H1 (cell line): ENCODE measurements around the gene TMEM9B. TPM values are rescaled to one million over a fixed set of nuclear protein-coding genes. Genes with fewer than 3 reads are reported as not detected.

Experiments
- CTCF ChIA-PET: fragments of 300-600 bp; sonication (Branson Sonifier 250); formaldehyde crosslinking; loops from one replicate; lab custom pipeline; 2021; ENCODE audit not compliant: partially characterized antibody; lab: Charles Lee
- POLR2A ChIA-PET: fragments of 300-600 bp; sonication (Branson Sonifier 250); formaldehyde crosslinking; loops from one replicate; lab custom pipeline; 2021; ENCODE audit warnings: inconsistent platforms; ENCODE audit not compliant: partially characterized antibody; lab: Charles Lee
- DNase-seq, 2 experiments: peaks; one replicate each; pipeline versions ENCODE4 v3.0.0 to v3.0.0-alpha.2; 2010 to 2022; ENCODE audit warnings: low spot score in 2 of 2, low read depth in 1 of 2, mixed read lengths in 1 of 2
- FAIRE-seq: peaks from 2 replicates; lab custom pipeline; 2011; peaks lifted over from hg19 to GRCh38; lab: Jason Lieb, UNC
- H2AFZ ChIP-seq: 2 replicates; pipeline ENCODE4 v1.8.1; 2012; ENCODE audit warnings: low read length, inconsistent platforms
- H2AK5ac ChIP-seq: 2 replicates; pipeline ENCODE4 v1.6.1; 2013; ENCODE audit warnings: low read depth, low read length
- H2BK120ac ChIP-seq: replicated peaks from 2 replicates; pipeline ENCODE3; 2013; ENCODE audit warnings: low read depth, low read length, inconsistent platforms
- H2BK12ac ChIP-seq: 2 replicates; pipeline ENCODE4 v1.6.1; 2013; ENCODE audit warnings: low read depth, low read length
- H2BK15ac ChIP-seq: 2 replicates; pipeline ENCODE4 v1.6.1; 2013; ENCODE audit warnings: low read length
- H2BK20ac ChIP-seq: 2 replicates; pipeline ENCODE4 v1.6.1; 2013; ENCODE audit warnings: low read length
- H2BK5ac ChIP-seq: 2 replicates; pipeline ENCODE4 v1.6.1; 2013; ENCODE audit warnings: low read depth, low read length
- H3K14ac ChIP-seq: 2 replicates; pipeline ENCODE4 v1.6.1; 2013; ENCODE audit warnings: inconsistent platforms; ENCODE audit not compliant: insufficient read length
- H3K18ac ChIP-seq: 2 replicates; pipeline ENCODE4 v1.6.1; 2013; ENCODE audit warnings: low read length; ENCODE audit errors: extremely low read depth
- H3K23ac ChIP-seq: 2 replicates; pipeline ENCODE4 v1.6.1; 2013; ENCODE audit warnings: inconsistent platforms; ENCODE audit not compliant: insufficient read length
- H3K23me2 ChIP-seq: 2 replicates; pipeline ENCODE4 v1.6.1; 2013; ENCODE audit warnings: low read depth, low read length
- H3K27ac ChIP-seq: 2 replicates; pipeline ENCODE4 v1.6.1; 2011; ENCODE audit warnings: low read depth, low read length, inconsistent platforms
- H3K27me3 ChIP-seq, 4 experiments: replicated peaks in 1 of 4; 1 replicate in 1 of 4; 2 replicates in 3 of 4; pipeline versions ENCODE4 v1.6.1 to v1.8.1; 2011 to 2013; ENCODE audit warnings: low read length in 3 of 4, mild to moderate bottlenecking in 3 of 4, inconsistent platforms in 2 of 4, mixed read lengths in 2 of 4, moderate library complexity in 1 of 4; ENCODE audit not compliant: control insufficient read depth in 3 of 4, insufficient read depth in 3 of 4; ENCODE audit errors: extremely low read depth in 1 of 4
- H3K36me3 ChIP-seq, 4 experiments: 2 replicates each; pipeline versions ENCODE4 v1.6.1 to v1.8.1; 2011 to 2013; ENCODE audit warnings: mild to moderate bottlenecking in 4 of 4, low read length in 3 of 4, moderate library complexity in 2 of 4, control low read depth in 1 of 4, inconsistent platforms in 1 of 4; ENCODE audit not compliant: insufficient read depth in 4 of 4, control insufficient read depth in 2 of 4
- H3K4ac ChIP-seq: replicated peaks from 2 replicates; pipeline ENCODE3; 2013; ENCODE audit warnings: low read length, low read depth, mixed read lengths, inconsistent platforms; ENCODE audit not compliant: insufficient read length
- H3K4me1 ChIP-seq, 4 experiments: replicated peaks in 1 of 4; 1 replicate in 1 of 4; 2 replicates in 3 of 4; pipeline versions ENCODE4 v1.6.1 to v1.8.1; 2011 to 2013; ENCODE audit warnings: low read length in 3 of 4, inconsistent platforms in 2 of 4, mixed read lengths in 1 of 4; ENCODE audit not compliant: insufficient read depth in 4 of 4, control insufficient read depth in 3 of 4
- H3K4me2 ChIP-seq, 2 experiments: 2 replicates each; pipeline versions ENCODE4 v1.6.1 to v1.8.1; 2011 to 2013; ENCODE audit warnings: low read depth in 2 of 2, low read length in 2 of 2, control low read depth in 1 of 2, inconsistent platforms in 1 of 2, mild to moderate bottlenecking in 1 of 2; ENCODE audit not compliant: insufficient read depth in 1 of 2
- H3K4me3 ChIP-seq, 4 experiments: fragments of 200-600, 300-600 bp in 1 of 4; sonication (generic), shearing (Covaris generic), sonication (Bioruptor Twin) in 1 of 4; 2 replicates each; pipeline versions ENCODE4 v1.5.1 to v1.8.1; 2011 to 2016; ENCODE audit warnings: low read length in 4 of 4, low read depth in 3 of 4, control low read depth in 2 of 4, inconsistent platforms in 2 of 4, mild to moderate bottlenecking in 2 of 4, mixed read lengths in 1 of 4, moderate library complexity in 1 of 4; ENCODE audit not compliant: insufficient read depth in 2 of 4; ENCODE audit errors: extremely low read depth in 1 of 4
- H3K56ac ChIP-seq: replicated peaks from 2 replicates; pipeline ENCODE3; 2013; ENCODE audit warnings: low read depth, mild to moderate bottlenecking, mixed read lengths, low read length, inconsistent platforms; ENCODE audit not compliant: insufficient read length
- H3K79me1 ChIP-seq: 2 replicates; pipeline ENCODE4 v1.6.1; 2013; ENCODE audit warnings: low read depth, low read length, control low read depth
- H3K79me2 ChIP-seq, 2 experiments: 2 replicates each; pipeline versions ENCODE4 v1.6.1 to v1.8.1; 2012 to 2013; ENCODE audit warnings: low read length in 2 of 2, mild to moderate bottlenecking in 2 of 2, inconsistent platforms in 1 of 2; ENCODE audit not compliant: insufficient read depth in 2 of 2, control insufficient read depth in 1 of 2
- H3K9ac ChIP-seq, 4 experiments: replicated peaks in 1 of 4; 1 replicate in 1 of 4; 2 replicates in 3 of 4; pipeline versions ENCODE4 v1.6.1 to v1.8.1; 2011 to 2013; ENCODE audit warnings: low read depth in 3 of 4, low read length in 3 of 4, control low read depth in 2 of 4, mild to moderate bottlenecking in 2 of 4, moderate library complexity in 2 of 4, inconsistent platforms in 1 of 4; ENCODE audit errors: extremely low read depth in 1 of 4
- H3K9me3 ChIP-seq, 2 experiments: 2 replicates each; pipeline versions ENCODE4 v1.6.1 to v1.8.1; 2012 to 2013; ENCODE audit warnings: mild to moderate bottlenecking in 2 of 2, moderate library complexity in 2 of 2, control low read depth in 1 of 2, inconsistent platforms in 1 of 2, low read depth in 1 of 2, low read length in 1 of 2, mixed read lengths in 1 of 2; ENCODE audit not compliant: insufficient read depth in 2 of 2
- H4K20me1 ChIP-seq, 2 experiments: replicated peaks in 1 of 2; 2 replicates each; pipeline versions ENCODE3 to v1.8.1; 2011 to 2013; ENCODE audit warnings: inconsistent platforms in 2 of 2, low read length in 2 of 2, mild to moderate bottlenecking in 1 of 2; ENCODE audit not compliant: insufficient read depth in 2 of 2, control insufficient read depth in 1 of 2
- H4K5ac ChIP-seq: 2 replicates; pipeline ENCODE4 v1.6.1; 2013; ENCODE audit warnings: low read length, low read depth, mixed read lengths, inconsistent platforms; ENCODE audit not compliant: insufficient read length
- H4K8ac ChIP-seq: 2 replicates; pipeline ENCODE4 v1.8.0; 2013; ENCODE audit warnings: mild to moderate bottlenecking, moderate library complexity, low read length, inconsistent platforms; ENCODE audit not compliant: insufficient read depth; ENCODE audit errors: extremely low read depth
- H4K91ac ChIP-seq: replicated peaks from 2 replicates; pipeline ENCODE3; 2013; ENCODE audit warnings: low read length, mixed read lengths, inconsistent platforms; ENCODE audit not compliant: insufficient read length
- ATF3 ChIP-seq: IDR thresholded peaks from 2 replicates; pipeline ENCODE4 v1.6.1; 2011; ENCODE audit warnings: low read depth, mild to moderate bottlenecking, low read length; ENCODE audit not compliant: insufficient read depth
- CBX5 ChIP-seq: fragments of 300-800, 300-1000 bp; sonication (generic); IDR thresholded peaks from 2 replicates; pipeline ENCODE4 v1.7.1; 2016; ENCODE audit warnings: antibody characterized with exemption, low read length, low read depth
- CTCF ChIP-seq, 3 experiments: IDR thresholded peaks; 1 replicate in 2 of 3; 2 replicates in 1 of 3; pipeline versions ENCODE4 v1.5.1 to v1.6.1; 2011; ENCODE audit warnings: low read length in 3 of 3, mild to moderate bottlenecking in 3 of 3, inconsistent platforms in 2 of 3, low read depth in 1 of 3, moderate library complexity in 1 of 3; ENCODE audit not compliant: insufficient read depth in 1 of 3; ENCODE audit errors: control extremely low read depth in 1 of 3
- GABPA ChIP-seq: IDR thresholded peaks from 2 replicates; pipeline ENCODE4 v1.6.1; 2011; ENCODE audit warnings: mild to moderate bottlenecking, low read length, moderate library complexity, borderline replicate concordance; ENCODE audit not compliant: insufficient read depth
- GTF2F1 ChIP-seq: IDR thresholded peaks from 2 replicates; pipeline ENCODE4 v1.6.1; 2012; ENCODE audit warnings: low read depth, low read length, improper control_type of control experiment, borderline replicate concordance
- KDM1A ChIP-seq: fragments of 200-600, 300-600 bp; sonication (generic); IDR thresholded peaks from 2 replicates; pipeline ENCODE4 v1.7.1; 2016; ENCODE audit warnings: mild to moderate bottlenecking, low read length, borderline replicate concordance
- PHF8 ChIP-seq: fragments of 200-600 bp; sonication (generic); conservative IDR thresholded peaks from 2 replicates; pipeline ENCODE4 v1.7.1; 2012; ENCODE audit warnings: low read depth, mild to moderate bottlenecking, inconsistent platforms, low read length, moderate library complexity
- RXRA ChIP-seq: IDR thresholded peaks from 2 replicates; pipeline ENCODE4 v1.6.1; 2011; ENCODE audit warnings: low read depth, mild to moderate bottlenecking, low read length, moderate library complexity; ENCODE audit not compliant: insufficient read depth
- SIN3A ChIP-seq, 2 experiments: IDR thresholded peaks in 1 of 2; conservative IDR thresholded peaks in 1 of 2; 2 replicates each; pipeline ENCODE4 v1.6.1; 2011 to 2012; ENCODE audit warnings: low read length in 2 of 2, improper control_type of control experiment in 1 of 2, low read depth in 1 of 2, mild to moderate bottlenecking in 1 of 2
- YY1 ChIP-seq: IDR thresholded peaks from 2 replicates; pipeline ENCODE4 v1.6.1; 2011; ENCODE audit warnings: low read depth, mild to moderate bottlenecking, low read length
- WGBS, 2 experiments: shearing (Covaris generic) in 1 of 2; methylation state at CpG; one replicate each; pipeline versions ENCODE4 v1.1.6 to v1.1.7; 2013 to 2015; ENCODE audit warnings: low lambda C conversion rate in 2 of 2, mixed read lengths in 2 of 2, inconsistent platforms in 1 of 2, low coverage in 1 of 2, missing lambda C conversion rate in 1 of 2; ENCODE audit not compliant: insufficient replicate concordance in 2 of 2, insufficient coverage in 1 of 2, insufficient read length in 1 of 2; ENCODE audit errors: extremely low coverage in 1 of 2, missing lambda C conversion rate in 1 of 2; 5-methylcytosine and 5-hydroxymethylcytosine counted together
- polyA plus RNA-seq, 7 experiments: library from polyadenylated mRNA; depleted of rRNA in 3 of 7; stranded (reverse) in 5 of 7; unstranded in 2 of 7; fragments of >200 nt in 5 of 7; fragments of 200-250 nt in 2 of 7; gene quantifications; 1 replicate in 5 of 7; 2 replicates in 1 of 7; 4 replicates in 1 of 7; pipeline versions ENCODE4 v1.2.1 to v1.2.3, GENCODE V29; 2011 to 2013; ENCODE audit warnings: missing spikeins in 2 of 7, mixed read lengths in 2 of 7
- total RNA-seq: library from RNA; stranded (reverse); fragmentation: NEBNext Ultra II Directional; extraction: Animal tissue kit (Norgen Biotek cat#: 25700); gene quantifications from 2 replicates; pipeline ENCODE4 v1.2.1, GENCODE V29; 2021

The TMEM9B gene
- total and polyA plus RNA-seq, 2 of the 8 experiments (the other 6 are each of a cell fraction or from before 2014, with no cell fraction given), result 8.3 to 9.4 TPM

- Histone ChIP-seq H3K18ac (peak overlapping the region; percentile 48; the same call in 1 of the 2 replicates), H2BK15ac (no peak overlapping the region), H2AK5ac (no peak overlapping the region), H3K56ac (no peak overlapping the region), H3K23me2 (no peaks in the 10 kb centered on the region), H2AFZ (no peak overlapping the region), H3K9ac (no peak overlapping the region), H3K36me3 (peaks cover 0 to 3% (median under 1%) of the 10 kb centered on the region in 4 experiments; a peak in 3 of 8 replicates), H3K27ac (no peak overlapping the region), H3K4me3 (no peak overlapping the region), H3K4ac (no peak overlapping the region), H2BK5ac (no peak overlapping the region), H4K20me1 (no peaks in the 10 kb centered on the region), H3K79me1 (no peaks in the 10 kb centered on the region; the same call in 1 of the 2 replicates), H3K79me2 (no peaks in the 10 kb centered on the region), H4K8ac (no peak overlapping the region; the same call in 1 of the 2 replicates), H3K23ac (no peak overlapping the region), H2BK20ac (no peak overlapping the region), H2BK120ac (no peak overlapping the region), H3K27me3 (no peaks in the 10 kb centered on the region), H4K5ac (no peak overlapping the region), H3K4me1 (peaks cover 0 to 8% (median under 1%) of the 10 kb centered on the region in 4 experiments; a peak in 2 of 7 replicates), H4K91ac (no peak overlapping the region), H2BK12ac (no peak overlapping the region), H3K4me2 (no peak overlapping the region), H3K14ac (no peak overlapping the region), H3K9me3 (no peaks in the 10 kb centered on the region)
- DNase-seq (no peak), FAIRE-seq (no peak)
- ChIA-PET POLR2A (interaction anchor here (1.8 kb wide), 1 partner anchor 16 kb away, joined by 4 read pairs; no protein-coding TSS in a partner anchor), CTCF (interaction anchor here (0.6 to 3.4 kb wide), 4 partner anchors 13 to 343 kb away, joined by 3 to 20 read pairs (median 6); no protein-coding TSS in a partner anchor)
- 83% methylated on average over 3 of the region's 4 CpGs; no CpG with 5 or more reads in 1 of the 2 experiments for WGBS, 2 experiments
- no peak for TF ChIP-seq ATF3
- no peak for TF ChIP-seq YY1
- TF ChIP-seq PHF8, result no peak
- TF ChIP-seq CBX5, result no peak
- TF ChIP-seq RXRA, result no peak
- TF ChIP-seq KDM1A, result no peak
- no peak for TF ChIP-seq CTCF (IDR thresholded peaks at IDR 0.05; ENCODE audit: control extremely low read depth in 1 of 3, insufficient read depth in 1 of 3, low read depth in 1 of 3, low read length in 3 of 3)
- TF ChIP-seq GABPA, result no peak
- no peak for TF ChIP-seq GTF2F1
- TF ChIP-seq SIN3A (conservative IDR thresholded peaks at IDR 0.05 in 1 of 2, IDR thresholded peaks at IDR 0.05 in 1 of 2; ENCODE audit: low read depth in 1 of 2, low read length in 2 of 2), result no peak
Measured at GRCh38 chr11:8928205-8928604, 36.0 kb downstream of the TMEM9B start.
